ENCODE measurements around the gene LRRC73.
"Not testable (repeated sequence)": the region's sequence is repeated elsewhere in the genome, so short reads cannot be mapped to it uniquely, and the experiment has no call there.

The LRRC73 gene

GRCh38 chr6:43491750-43492661 lies 18.1 kb downstream of the LRRC73 start:
- DNase-seq = peak in 12 of 14 donors; percentile 43 to 94 (median 86)

- DNase-seq = peak in 6 of 14 donors; percentile 19 to 65 (median 46)
Observed at GRCh38 chr6:43490523-43490939, 19.6 kb downstream of the LRRC73 start.

GRCh38 chr6:43489277-43490072 lies 20.7 kb downstream of the LRRC73 start:
- DNase-seq = peak in 12 of 14 donors; percentile 29 to 96 (median 85)

- no peak for DNase-seq
Observed at GRCh38 chr6:43488667-43489276, 21.4 kb downstream of the LRRC73 start.

GRCh38 chr6:43481591-43482236 lies 28.4 kb downstream of the LRRC73 start:
- no peak for DNase-seq

- DNase-seq = no peak
Observed at GRCh38 chr6:43481075-43481474, 29.1 kb downstream of the LRRC73 start.

GRCh38 chr6:43478008-43478372 lies 32.2 kb downstream of the LRRC73 start:
- DNase-seq = no peak

GRCh38 chr6:43477235-43478007 lies 32.7 kb downstream of the LRRC73 start, which contains the start of gene TJAP1:
Gene TJAP1, plus strand, starts transcription at chr6:43477570. Its CDS starts 21,432 bp downstream, at chr6:43499002.
- peak; percentile 31 to 94 (median 86) for DNase-seq

GRCh38 chr6:43476746-43477145 lies 33.4 kb downstream of the LRRC73 start:
- DNase-seq = no peak

GRCh38 chr6:43475516-43475915 lies 34.6 kb downstream of the LRRC73 start:
- peak in 1 of 14 donors; percentile 7 for DNase-seq

- DNase-seq = no peak
Observed at GRCh38 chr6:43472515-43472914, 37.6 kb downstream of the LRRC73 start.

GRCh38 chr6:43471399-43471798 lies 38.7 kb downstream of the LRRC73 start:
- DNase-seq = no peak

- DNase-seq = no peak
Observed at GRCh38 chr6:43469947-43470346, 40.2 kb downstream of the LRRC73 start.

GRCh38 chr6:43468748-43469681 lies 41.1 kb downstream of the LRRC73 start:
- DNase-seq = no peak

GRCh38 chr6:43468240-43468639 lies 41.9 kb downstream of the LRRC73 start:
- DNase-seq = no peak

GRCh38 chr6:43467752-43468151 lies 42.4 kb downstream of the LRRC73 start:
- no peak for DNase-seq

GRCh38 chr6:43467265-43467664 lies 42.9 kb downstream of the LRRC73 start:
- DNase-seq = not testable (repeated sequence)

GRCh38 chr6:43465948-43466347 lies 44.2 kb downstream of the LRRC73 start:
- DNase-seq = no peak

GRCh38 chr6:43464337-43464736 lies 45.8 kb downstream of the LRRC73 start:
- DNase-seq = no peak

GRCh38 chr6:43461936-43462335 lies 48.2 kb downstream of the LRRC73 start:
- DNase-seq = no peak
